Upper lobe of left lung (tissue), 6 donors: Measurements from ENCODE around the gene UQCR10. TPM values are rescaled to one million over a fixed set of nuclear protein-coding genes. Genes with fewer than 3 reads are reported as not detected.

Source experiments
- ATAC-seq, 2 donors: fragments of 200-7000 bp; cut with Tn5 transposase; one replicate each; pipeline ENCODE4 v1.9.1; 2022; ENCODE audit warnings: mild to moderate bottlenecking in 2 of 2, moderate library complexity in 2 of 2; ENCODE audit not compliant: low FRiP score in 2 of 2
- DNase-seq, 2 donors: peaks; one replicate each; pipeline ENCODE4 v3.0.0-alpha.2; 2019 to 2020
- H3K27ac ChIP-seq, 4 donors: fragments of 200-600 bp; sonication (generic); one replicate each; pipeline ENCODE4 v1.5.1; 2016 to 2019
- H3K27me3 ChIP-seq, 4 donors: fragments of 200-600 bp; sonication (generic); one replicate each; pipeline ENCODE4 v1.5.1; 2017 to 2019
- H3K36me3 ChIP-seq, 4 donors: fragments of 200-600 bp; sonication (generic); one replicate each; pipeline ENCODE4 v1.5.1; 2016 to 2019
- H3K4me1 ChIP-seq, 4 donors: fragments of 200-600 bp; sonication (generic); one replicate each; pipeline ENCODE4 v1.5.1; 2018 to 2019
- H3K4me3 ChIP-seq, 4 donors: fragments of 200-600 bp; sonication (generic); one replicate each; pipeline ENCODE4 v1.5.1; 2017 to 2019; ENCODE audit warnings: mild to moderate bottlenecking in 2 of 4, moderate library complexity in 1 of 4
- H3K9me3 ChIP-seq, 4 donors: fragments of 200-600 bp; sonication (generic); one replicate each; pipeline ENCODE4 v1.5.1; 2018 to 2019
- EP300 ChIP-seq, 4 donors: sonication (generic); formaldehyde crosslinking; IDR thresholded peaks; one replicate each; pipeline ENCODE4 v1.5.1; 2017; ENCODE audit warnings: antibody characterized with exemption in 4 of 4, control low read depth in 2 of 4
- POLR2A ChIP-seq, 4 donors: fragments of 450-650 bp; IDR thresholded peaks; one replicate each; pipeline ENCODE4 v1.5.1; 2016 to 2017; ENCODE audit warnings: antibody characterized with exemption in 4 of 4, mild to moderate bottlenecking in 2 of 4
- POLR2AphosphoS5 ChIP-seq, 2 donors: sonication (generic); formaldehyde crosslinking; IDR thresholded peaks; one replicate each; pipeline ENCODE4 v1.5.1; 2017; ENCODE audit warnings: antibody characterized with exemption in 2 of 2
- WGBS, 2 donors: methylation state at CpG; one replicate each; pipeline ENCODE4 v1.1.5; 2017 to 2018; 5-methylcytosine and 5-hydroxymethylcytosine counted together
- total RNA-seq, 6 donors: library from RNA; depleted of rRNA in 4 of 6; stranded (reverse); fragments of >200 nt in 4 of 6; gene quantifications; one replicate each; pipeline versions ENCODE4 v1.1.0 to v1.2.1, GENCODE V29; 2016 to 2021
- TF ChIP-seq, protein P1 (sequence below), 6 experiments: fragments of 450-650 bp in 4 of 6; fragments of 200-600 bp in 2 of 6; sonication (generic) in 2 of 6; IDR thresholded peaks; one replicate each; pipeline ENCODE4 v1.5.1; 2016 to 2019; ENCODE audit warnings: antibody characterized with exemption in 6 of 6
- donor health status: DM: no; HTN: no; CAD: no; lungs with moderate emphysema.
- donor health status: DM: no; HTN: yes; CAD: no; lungs with severe emphysema.

Gene UQCR10
- total RNA-seq, 6 donors from 2014 or later: 50.5 to 107 (median 78.2) TPM

DNA sequence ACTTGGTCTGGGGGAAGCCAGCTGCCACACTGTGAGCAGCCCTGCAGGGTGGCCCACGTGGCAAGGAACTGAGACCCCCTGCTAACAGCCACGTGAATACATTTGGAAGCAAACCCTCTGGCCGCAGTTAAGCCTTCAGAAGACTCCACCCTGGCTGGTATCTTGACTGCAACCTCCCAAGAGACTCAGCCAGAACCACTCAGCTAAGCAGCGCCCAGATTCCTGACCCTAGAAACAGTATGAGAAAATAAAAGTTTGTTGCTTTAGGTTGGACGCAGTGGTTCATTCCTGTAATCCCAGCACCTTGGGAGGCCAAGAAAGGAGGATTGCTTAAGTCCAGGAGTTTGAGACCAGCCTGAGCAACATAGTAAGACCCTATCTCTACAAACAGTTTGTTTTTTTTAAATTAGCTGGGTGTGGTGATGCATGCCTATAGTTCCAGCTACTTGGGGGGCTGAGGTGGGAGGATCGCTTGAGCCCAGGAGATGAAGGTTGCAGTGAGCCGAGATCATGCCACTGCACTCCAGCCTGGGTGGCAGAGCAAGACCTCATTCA lies 9.0 kb upstream of the UQCR10 start:
- ATAC-seq (no peak), DNase-seq (no peak)
- WGBS, 2 donors: 79 to 92% methylated on average over 6 to 7 of the region's 7 CpGs
- Histone ChIP-seq H3K27me3 (no peaks in the 10 kb centered on the region), H3K9me3 (no peaks in the 10 kb centered on the region), H3K27ac (no peak overlapping the region), H3K4me1 (no peaks in the 10 kb centered on the region), H3K4me3 (no peak overlapping the region), H3K36me3 (peaks cover 0 to 8% (median 1%) of the 10 kb centered on the region in 4 donors)
- TF ChIP-seq POLR2A (IDR thresholded peaks at IDR 0.05) (no peak), POLR2AphosphoS5 (IDR thresholded peaks at IDR 0.05) (no peak), EP300 (IDR thresholded peaks at IDR 0.05) (no peak)
- TF ChIP-seq, protein P1, sequence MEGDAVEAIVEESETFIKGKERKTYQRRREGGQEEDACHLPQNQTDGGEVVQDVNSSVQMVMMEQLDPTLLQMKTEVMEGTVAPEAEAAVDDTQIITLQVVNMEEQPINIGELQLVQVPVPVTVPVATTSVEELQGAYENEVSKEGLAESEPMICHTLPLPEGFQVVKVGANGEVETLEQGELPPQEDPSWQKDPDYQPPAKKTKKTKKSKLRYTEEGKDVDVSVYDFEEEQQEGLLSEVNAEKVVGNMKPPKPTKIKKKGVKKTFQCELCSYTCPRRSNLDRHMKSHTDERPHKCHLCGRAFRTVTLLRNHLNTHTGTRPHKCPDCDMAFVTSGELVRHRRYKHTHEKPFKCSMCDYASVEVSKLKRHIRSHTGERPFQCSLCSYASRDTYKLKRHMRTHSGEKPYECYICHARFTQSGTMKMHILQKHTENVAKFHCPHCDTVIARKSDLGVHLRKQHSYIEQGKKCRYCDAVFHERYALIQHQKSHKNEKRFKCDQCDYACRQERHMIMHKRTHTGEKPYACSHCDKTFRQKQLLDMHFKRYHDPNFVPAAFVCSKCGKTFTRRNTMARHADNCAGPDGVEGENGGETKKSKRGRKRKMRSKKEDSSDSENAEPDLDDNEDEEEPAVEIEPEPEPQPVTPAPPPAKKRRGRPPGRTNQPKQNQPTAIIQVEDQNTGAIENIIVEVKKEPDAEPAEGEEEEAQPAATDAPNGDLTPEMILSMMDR (IDR thresholded peaks at IDR 0.05): no peak

DNA sequence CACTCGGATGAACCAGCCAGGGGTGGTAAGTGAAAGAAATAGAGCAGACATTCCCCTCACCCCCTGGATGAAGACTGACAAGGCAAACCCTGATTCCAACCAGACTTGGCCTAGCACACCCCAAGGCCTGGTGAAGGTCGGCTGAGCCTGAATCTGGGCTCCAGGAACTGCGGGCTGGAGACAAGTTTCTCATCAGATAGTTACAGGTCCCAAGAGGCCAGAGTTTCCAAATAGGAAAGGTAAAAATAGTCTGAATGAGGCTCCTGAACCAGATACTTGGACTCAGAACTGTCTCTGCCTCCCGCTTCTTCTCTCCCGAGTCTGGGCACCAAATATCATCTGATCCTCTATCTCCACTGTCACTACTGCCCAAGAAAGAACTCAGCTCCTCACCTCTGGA lies 8.2 kb upstream of the UQCR10 start:
- Histone ChIP-seq H3K4me1 (peaks cover 0 to under 1% (median 0%) of the 10 kb centered on the region in 4 donors), H3K9me3 (no peaks in the 10 kb centered on the region), H3K4me3 (no peak overlapping the region), H3K36me3 (peaks cover 0 to 6% (median 1%) of the 10 kb centered on the region in 4 donors), H3K27ac (no peak overlapping the region), H3K27me3 (no peaks in the 10 kb centered on the region)
- WGBS, 2 donors: 85 to 89% methylated on average over 5 of the region's 5 CpGs
- ATAC-seq (no peak), DNase-seq (no peak)
- TF ChIP-seq EP300 (IDR thresholded peaks at IDR 0.05) (no peak), POLR2A (IDR thresholded peaks at IDR 0.05) (no peak), POLR2AphosphoS5 (IDR thresholded peaks at IDR 0.05) (no peak)
- TF ChIP-seq, protein P1 (IDR thresholded peaks at IDR 0.05): no peak

DNA sequence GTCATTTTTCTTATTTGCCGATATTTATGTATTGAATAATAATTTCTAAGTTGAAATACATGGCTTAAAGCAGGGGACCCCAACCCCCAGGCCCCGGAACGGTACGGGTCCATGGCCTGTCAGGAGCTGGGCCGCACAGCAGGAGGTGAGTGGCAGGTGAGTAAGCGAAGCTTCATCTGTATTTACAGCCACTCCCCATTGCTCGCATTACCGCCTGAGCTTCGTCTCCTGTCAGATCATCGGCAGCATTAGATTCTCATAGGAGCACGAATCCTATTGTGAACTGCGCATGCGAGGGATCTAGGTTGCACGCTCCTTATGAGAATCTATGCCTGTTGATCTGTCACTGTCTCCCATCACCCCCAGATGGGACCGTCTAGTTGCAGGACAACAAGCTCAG lies 4.9 kb upstream of the UQCR10 start:
- Histone ChIP-seq H3K4me3 (no peak overlapping the region), H3K9me3 (no peaks in the 10 kb centered on the region), H3K27me3 (no peaks in the 10 kb centered on the region), H3K4me1 (peaks cover 8 to 13% (median 10%) of the 10 kb centered on the region in 4 donors), H3K36me3 (no peaks in the 10 kb centered on the region), H3K27ac (no peak overlapping the region)
- ATAC-seq: no peak
- 92 to 94% methylated on average over 15 of the region's 15 CpGs for WGBS, 2 donors
- no peak for TF ChIP-seq EP300 (IDR thresholded peaks at IDR 0.05)
- no peak for TF ChIP-seq POLR2AphosphoS5 (IDR thresholded peaks at IDR 0.05)
- TF ChIP-seq, protein P1 (IDR thresholded peaks at IDR 0.05): no peak
- TF ChIP-seq POLR2A (IDR thresholded peaks at IDR 0.05): no peak
- no peak for DNase-seq

DNA sequence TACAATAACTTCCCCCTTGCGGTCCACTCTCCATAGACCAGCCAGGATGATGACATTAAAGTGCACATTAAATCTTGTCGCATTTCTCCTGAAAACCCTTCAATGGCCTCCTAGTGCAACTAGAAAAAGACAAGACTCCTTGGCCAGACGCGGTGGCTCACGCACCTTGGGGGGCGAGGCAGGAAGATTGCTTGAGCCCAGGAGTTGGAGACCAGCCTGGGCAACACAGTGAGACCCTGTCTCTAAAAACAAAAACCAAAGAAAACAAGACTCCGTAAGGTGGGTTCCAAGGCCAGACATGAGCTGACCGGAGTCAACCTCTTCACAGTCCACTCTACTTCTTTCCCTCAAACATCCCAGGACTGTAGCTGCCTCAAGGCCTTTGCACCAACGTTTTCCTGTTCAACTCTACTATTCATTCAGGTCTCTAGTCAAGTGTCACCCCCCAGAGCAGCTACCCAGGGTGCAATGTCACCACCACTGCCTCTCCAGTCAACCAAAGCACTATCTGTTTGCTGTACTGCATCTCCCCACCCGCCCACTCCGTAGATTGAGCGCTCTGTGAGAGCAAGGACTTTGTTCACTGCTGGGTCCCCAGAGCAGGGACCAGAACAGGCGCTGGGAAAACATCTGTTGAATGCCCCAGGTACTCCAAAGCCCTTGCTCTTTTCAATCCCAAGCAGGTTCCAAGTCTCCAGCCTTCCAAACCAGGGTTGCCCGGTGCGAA lies 1.1 kb upstream of the UQCR10 start:
- Histone ChIP-seq H3K27ac (peak overlapping the region; percentile 85 to 93 (median 88)), H3K27me3 (no peaks in the 10 kb centered on the region), H3K9me3 (no peaks in the 10 kb centered on the region), H3K4me3 (peak overlapping the region; percentile 74 to 92 (median 80)), H3K4me1 (peaks cover 22 to 37% (median 25%) of the 10 kb centered on the region in 4 donors), H3K36me3 (peaks cover 0 to 16% (median 14%) of the 10 kb centered on the region in 4 donors)
- TF ChIP-seq, protein P1 (IDR thresholded peaks at IDR 0.05): no peak
- TF ChIP-seq POLR2A (IDR thresholded peaks at IDR 0.05): no peak
- TF ChIP-seq POLR2AphosphoS5 (IDR thresholded peaks at IDR 0.05): no peak
- TF ChIP-seq EP300 (IDR thresholded peaks at IDR 0.05): no peak
- WGBS, 2 donors: 68 to 73% methylated on average over 12 to 13 of the region's 15 CpGs
- DNase-seq: no peak
- peak; percentile 16 to 31 for ATAC-seq
